ENCODE data around the gene HLA-DOB.
"Not testable (repeated sequence)": the region's sequence is repeated elsewhere in the genome, so short reads cannot be mapped to it uniquely, and the experiment has no call there.

HLA-DOB gene

DNA sequence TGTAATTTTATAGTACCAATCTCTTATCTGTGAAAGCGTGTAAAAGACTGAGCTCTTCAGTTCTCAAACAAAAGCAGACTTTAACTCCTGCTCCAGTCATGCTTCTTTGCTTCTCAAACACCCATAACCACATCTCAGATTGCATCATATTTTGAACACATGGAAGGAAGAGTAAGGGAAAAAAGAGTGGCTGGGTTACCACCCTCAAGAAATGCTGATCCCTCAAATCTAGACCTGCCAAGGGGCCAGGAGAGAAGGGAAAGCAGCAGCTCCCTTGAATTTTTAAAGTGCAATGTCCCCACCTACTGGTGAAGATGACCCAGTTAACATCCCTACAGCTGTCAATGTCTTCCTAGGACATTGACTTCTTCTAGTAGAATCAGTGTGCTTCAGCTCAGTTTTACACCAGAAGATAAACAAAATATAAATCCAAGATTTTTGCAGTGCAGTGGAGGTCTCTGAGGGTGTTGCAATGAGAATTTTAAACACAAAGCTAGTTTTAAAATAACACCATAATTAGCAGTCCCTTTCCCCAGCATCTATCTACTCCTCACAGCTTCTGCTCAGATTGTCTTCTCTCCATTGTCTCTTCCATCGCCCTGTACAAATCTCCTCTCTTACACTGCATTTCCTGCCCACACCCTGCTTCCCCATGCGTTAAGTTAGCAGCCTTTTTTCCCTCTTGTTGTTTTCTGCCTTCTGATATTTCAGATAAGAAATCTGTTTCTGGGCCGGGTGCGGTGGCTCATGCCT is 30.8 kb downstream of the HLA-DOB start:
- H3K4me3 ChIP-seq (ENCODE audit: control insufficient read depth, low read depth, low read length), result no peak overlapping the region
- TF ChIP-seq, protein P1, sequence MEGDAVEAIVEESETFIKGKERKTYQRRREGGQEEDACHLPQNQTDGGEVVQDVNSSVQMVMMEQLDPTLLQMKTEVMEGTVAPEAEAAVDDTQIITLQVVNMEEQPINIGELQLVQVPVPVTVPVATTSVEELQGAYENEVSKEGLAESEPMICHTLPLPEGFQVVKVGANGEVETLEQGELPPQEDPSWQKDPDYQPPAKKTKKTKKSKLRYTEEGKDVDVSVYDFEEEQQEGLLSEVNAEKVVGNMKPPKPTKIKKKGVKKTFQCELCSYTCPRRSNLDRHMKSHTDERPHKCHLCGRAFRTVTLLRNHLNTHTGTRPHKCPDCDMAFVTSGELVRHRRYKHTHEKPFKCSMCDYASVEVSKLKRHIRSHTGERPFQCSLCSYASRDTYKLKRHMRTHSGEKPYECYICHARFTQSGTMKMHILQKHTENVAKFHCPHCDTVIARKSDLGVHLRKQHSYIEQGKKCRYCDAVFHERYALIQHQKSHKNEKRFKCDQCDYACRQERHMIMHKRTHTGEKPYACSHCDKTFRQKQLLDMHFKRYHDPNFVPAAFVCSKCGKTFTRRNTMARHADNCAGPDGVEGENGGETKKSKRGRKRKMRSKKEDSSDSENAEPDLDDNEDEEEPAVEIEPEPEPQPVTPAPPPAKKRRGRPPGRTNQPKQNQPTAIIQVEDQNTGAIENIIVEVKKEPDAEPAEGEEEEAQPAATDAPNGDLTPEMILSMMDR (conservative IDR thresholded peaks at IDR 0.05; ENCODE audit: control insufficient read depth, insufficient read depth, low read depth, low read length), result peak; percentile 66
- DNase-seq (ENCODE audit: low read depth), result peak; percentile 61

DNA sequence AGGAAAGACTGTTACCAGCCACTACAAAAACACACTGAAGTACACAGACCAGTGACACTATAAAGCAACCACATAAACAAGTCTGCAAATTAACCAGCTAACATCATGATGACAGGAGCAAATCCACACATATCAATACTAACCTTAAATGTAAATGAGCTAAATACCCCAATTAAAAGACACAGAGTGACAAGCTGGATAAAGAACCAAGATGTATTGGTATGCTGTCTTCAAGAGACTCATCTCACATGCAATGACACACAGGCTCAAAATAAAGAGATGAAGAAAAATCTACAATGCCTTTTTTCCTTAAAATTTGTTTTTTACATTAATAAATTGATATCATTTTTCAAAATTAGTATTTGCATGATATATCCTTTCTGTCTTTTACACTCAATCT is 33.9 kb downstream of the HLA-DOB start:
- not testable (repeated sequence) for DNase-seq (ENCODE audit: low read depth); H3K4me3 ChIP-seq (ENCODE audit: control insufficient read depth, low read depth, low read length)

- TF ChIP-seq, protein P1 (conservative IDR thresholded peaks at IDR 0.05; ENCODE audit: control insufficient read depth, insufficient read depth, low read depth, low read length), result no peak
- no peak for DNase-seq (ENCODE audit: low read depth)
- H3K4me3 ChIP-seq (ENCODE audit: control insufficient read depth, low read depth, low read length), result no peak overlapping the region
These were observed 37.8 kb downstream of the HLA-DOB start for GRCh38 chr6:32779036-32779435.

GRCh38 chr6:32775071-32775470 is 41.7 kb downstream of the HLA-DOB start:
- DNase-seq (ENCODE audit: low read depth), result no peak
- H3K4me3 ChIP-seq (ENCODE audit: control insufficient read depth, low read depth, low read length), result no peak overlapping the region
- TF ChIP-seq, protein P1 (conservative IDR thresholded peaks at IDR 0.05; ENCODE audit: control insufficient read depth, insufficient read depth, low read depth, low read length), result no peak

- H3K4me3 ChIP-seq (ENCODE audit: control insufficient read depth, low read depth, low read length), result no peak overlapping the region
- DNase-seq (ENCODE audit: low read depth), result no peak
- TF ChIP-seq, protein P1 (conservative IDR thresholded peaks at IDR 0.05; ENCODE audit: control insufficient read depth, insufficient read depth, low read depth, low read length), result no peak
These were observed 42.4 kb downstream of the HLA-DOB start for GRCh38 chr6:32774426-32774825.

DNA sequence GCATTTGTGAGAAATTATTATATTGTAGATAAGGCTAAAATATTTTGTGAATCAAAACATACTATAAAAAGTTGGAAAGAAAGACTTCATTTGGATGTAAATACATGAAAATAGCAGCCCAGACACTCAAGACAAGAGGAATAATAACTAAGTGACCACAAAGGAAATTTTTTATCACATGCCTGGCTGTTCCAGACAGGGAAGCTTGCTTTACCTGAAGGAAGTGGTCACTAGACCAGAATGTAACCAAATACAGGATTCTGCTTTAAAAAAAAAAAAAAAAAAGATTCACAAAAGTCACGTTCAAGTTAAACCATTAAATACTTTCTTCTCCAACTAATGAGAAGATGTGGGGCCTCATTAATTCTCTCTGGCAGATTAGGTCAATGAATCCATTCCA is 44.1 kb downstream of the HLA-DOB start:
- TF ChIP-seq, protein P1 (conservative IDR thresholded peaks at IDR 0.05; ENCODE audit: control insufficient read depth, insufficient read depth, low read depth, low read length), result no peak
- no peak for DNase-seq (ENCODE audit: low read depth)
- no peak overlapping the region for H3K4me3 ChIP-seq (ENCODE audit: control insufficient read depth, low read depth, low read length)

DNA sequence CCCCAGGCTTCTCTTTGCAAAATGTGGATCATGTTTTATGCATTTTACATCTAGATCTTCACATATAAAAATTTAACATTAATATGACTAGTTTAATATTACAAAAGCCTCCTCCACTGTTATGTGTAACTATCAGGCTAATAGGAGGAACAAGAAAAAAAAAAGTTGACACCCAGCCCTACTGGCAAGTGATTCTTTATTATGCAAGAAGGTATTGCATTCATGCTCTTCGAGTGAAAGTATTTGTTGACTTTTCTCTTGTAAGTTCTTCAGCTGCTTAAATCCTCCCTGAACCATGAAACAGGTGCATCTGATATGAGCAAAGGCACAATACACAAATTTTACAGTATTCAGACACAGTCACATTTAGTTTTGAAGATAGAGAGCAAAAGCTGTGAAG is 52.8 kb downstream of the HLA-DOB start:
- TF ChIP-seq, protein P1 (conservative IDR thresholded peaks at IDR 0.05; ENCODE audit: control insufficient read depth, insufficient read depth, low read depth, low read length), result no peak
- DNase-seq (ENCODE audit: low read depth), result no peak
- H3K4me3 ChIP-seq (ENCODE audit: control insufficient read depth, low read depth, low read length), result no peak overlapping the region

All from fibroblast of mammary gland (primary cell).